OCI-LY1 (cell line): ENCODE data around the gene SLC7A6OS.

Source experiments
- H2AFZ ChIP-seq: fragments of 200-600 bp; sonication (generic), shearing (Covaris generic); 2 replicates; pipeline ENCODE4 v1.6.0; 2014; ENCODE audit warnings: antibody characterized with exemption, mild to moderate bottlenecking, low read length
- H3F3A ChIP-seq: fragments of 200-600 bp; sonication (generic), shearing (Covaris generic); 2 replicates; pipeline ENCODE4 v1.6.0; 2014; ENCODE audit warnings: mild to moderate bottlenecking, antibody characterized with exemption, low read length, moderate library complexity; ENCODE audit not compliant: insufficient read depth
- H3K27ac ChIP-seq: fragments of 200-600 bp; sonication (generic); 2 replicates; pipeline ENCODE4 v1.5.1; 2014; ENCODE audit warnings: low read length, mixed run types, mild to moderate bottlenecking, low read depth; ENCODE audit not compliant: poor library complexity, severe bottlenecking
- H3K27me3 ChIP-seq: fragments of 200-600 bp; sonication (generic); 2 replicates; pipeline ENCODE4 v1.6.0; 2014; ENCODE audit warnings: antibody characterized with exemption, mild to moderate bottlenecking, low read length, moderate library complexity; ENCODE audit not compliant: insufficient read depth
- H3K36me3 ChIP-seq: fragments of 200-600 bp; sonication (generic); 2 replicates; pipeline ENCODE4 v1.6.1; 2014; ENCODE audit warnings: mild to moderate bottlenecking, antibody characterized with exemption, low read length, moderate library complexity, mixed read lengths; ENCODE audit not compliant: insufficient read depth
- H3K4me1 ChIP-seq: fragments of 200-600 bp; sonication (generic); 2 replicates; pipeline ENCODE4 v1.5.1; 2014; ENCODE audit warnings: mild to moderate bottlenecking, low read length, moderate library complexity; ENCODE audit not compliant: insufficient read depth, severe bottlenecking
- H3K4me2 ChIP-seq: fragments of 200-600 bp; sonication (generic), shearing (Covaris generic); 2 replicates; pipeline ENCODE4 v1.6.1; 2014; ENCODE audit warnings: low read length
- H3K4me3 ChIP-seq: fragments of 200-600 bp; sonication (generic); 2 replicates; pipeline ENCODE4 v1.5.1; 2014; ENCODE audit warnings: low read length, low read depth, mild to moderate bottlenecking, mixed read lengths; ENCODE audit not compliant: poor library complexity, severe bottlenecking
- H3K79me2 ChIP-seq: fragments of 200-600 bp; shearing (Covaris generic); 2 replicates; pipeline ENCODE4 v1.6.1; 2016; ENCODE audit warnings: mixed run types, low read length, mixed read lengths; ENCODE audit not compliant: insufficient read depth
- H3K9ac ChIP-seq: fragments of 200-600 bp; sonication (generic), shearing (Covaris generic); 2 replicates; pipeline ENCODE4 v1.6.1; 2014; ENCODE audit warnings: mild to moderate bottlenecking, low read length, mixed read lengths
- H3K9me2 ChIP-seq: fragments of 200-600 bp; sonication (generic), shearing (Covaris generic); 2 replicates; pipeline ENCODE4 v1.6.1; 2014; ENCODE audit warnings: low read depth, mild to moderate bottlenecking, low read length, mixed read lengths
- H3K9me3 ChIP-seq: fragments of 200-600 bp; shearing (Covaris generic); 2 replicates; pipeline ENCODE4 v1.6.1; 2014; ENCODE audit warnings: low read length, mixed read lengths
- H4K20me1 ChIP-seq: fragments of 200-600 bp; sonication (generic), shearing (Covaris generic); 2 replicates; pipeline ENCODE4 v1.6.0; 2016; ENCODE audit warnings: mild to moderate bottlenecking, low read length; ENCODE audit not compliant: insufficient read depth
- CTCF ChIP-seq: fragments of 200-600 bp; sonication (generic), shearing (Covaris generic); IDR thresholded peaks from 2 replicates; pipeline ENCODE4 v1.5.1; 2017; ENCODE audit warnings: mild to moderate bottlenecking, antibody characterized with exemption, low read length, moderate library complexity, mixed read lengths
- EZH2 ChIP-seq: fragments of 200-600 bp; sonication (generic), shearing (Covaris generic); IDR thresholded peaks from 2 replicates; pipeline ENCODE4 v1.8.0; 2017; ENCODE audit warnings: borderline replicate concordance, mixed run types, mild to moderate bottlenecking, antibody characterized with exemption, low read length, moderate library complexity, mixed read lengths

Gene SLC7A6OS

GRCh38 chr16:68283346-68283745 is 27.4 kb downstream of the SLC7A6OS start:
- Histone ChIP-seq H3F3A (peaks cover 16% of the 10 kb centered on the region; the same call in 1 of the 2 replicates), H3K36me3 (peaks cover 54% of the 10 kb centered on the region), H3K79me2 (peaks cover 5% of the 10 kb centered on the region; the same call in 1 of the 2 replicates), H4K20me1 (no peaks in the 10 kb centered on the region), H3K4me3 (peak overlapping the region; percentile 34), H3K27ac (peak overlapping the region; percentile 98), H3K9ac (peak overlapping the region; percentile 61), H3K27me3 (no peaks in the 10 kb centered on the region), H3K9me3 (no peaks in the 10 kb centered on the region), H3K4me2 (peak overlapping the region; percentile 61), H3K4me1 (peaks cover 91% of the 10 kb centered on the region), H3K9me2 (no peaks in the 10 kb centered on the region), H2AFZ (no peak overlapping the region)
- no peak for TF ChIP-seq EZH2
- no peak for TF ChIP-seq CTCF

- Histone ChIP-seq H3K4me3 (no peak overlapping the region), H3K36me3 (peaks cover 41% of the 10 kb centered on the region), H4K20me1 (no peaks in the 10 kb centered on the region), H3K4me1 (peaks cover 79% of the 10 kb centered on the region), H3K4me2 (peak overlapping the region; percentile 61; the same call in 1 of the 2 replicates), H2AFZ (no peak overlapping the region), H3K27me3 (no peaks in the 10 kb centered on the region), H3K79me2 (peaks cover 5% of the 10 kb centered on the region; the same call in 1 of the 2 replicates), H3K9ac (no peak overlapping the region), H3F3A (peaks cover 16% of the 10 kb centered on the region; the same call in 1 of the 2 replicates), H3K9me2 (no peaks in the 10 kb centered on the region), H3K9me3 (no peaks in the 10 kb centered on the region), H3K27ac (peak overlapping the region; percentile 98)
- no peak for TF ChIP-seq EZH2
- TF ChIP-seq CTCF: no peak
Observed at GRCh38 chr16:68282064-68282452, 28.7 kb downstream of the SLC7A6OS start.

GRCh38 chr16:68281368-68282063 is 29.2 kb downstream of the SLC7A6OS start:
- peak overlapping the region; percentile 57; the same call in 1 of the 2 replicates for H3K4me2 ChIP-seq
- peaks cover 1% of the 10 kb centered on the region; the same call in 1 of the 2 replicates for H3K79me2 ChIP-seq
- no peaks in the 10 kb centered on the region for H3K9me2 ChIP-seq
- TF ChIP-seq CTCF: no peak
- TF ChIP-seq EZH2: no peak
- peak overlapping the region; percentile 98 for H3K27ac ChIP-seq
- peak overlapping the region; percentile 40; the same call in 1 of the 2 replicates for H3K9ac ChIP-seq
- H3K27me3 ChIP-seq: no peaks in the 10 kb centered on the region
- peaks cover 78% of the 10 kb centered on the region for H3K4me1 ChIP-seq
- H2AFZ ChIP-seq: no peak overlapping the region
- no peaks in the 10 kb centered on the region for H3K9me3 ChIP-seq
- peaks cover 16% of the 10 kb centered on the region; the same call in 1 of the 2 replicates for H3F3A ChIP-seq
- no peak overlapping the region for H3K4me3 ChIP-seq
- peaks cover 39% of the 10 kb centered on the region for H3K36me3 ChIP-seq
- H4K20me1 ChIP-seq: no peaks in the 10 kb centered on the region
